Stimulated activated CD8-positive, alpha-beta memory T cell treated with anti-CD3 and anti-CD28 coated beads, Interleukin-7, amount 100 ng/mL, for 1 hour (primary cell): Measurements from ENCODE around the gene ADARB2.
"Not testable (repeated sequence)": the region's sequence is repeated elsewhere in the genome, so short reads cannot be mapped to it uniquely, and the experiment has no call there.

ENCODE experiments used
- DNase-seq, 2 donors: peaks; one replicate each; pipeline ENCODE4 v3.0.0-alpha.2; 2020; ENCODE audit warnings: low read depth in 2 of 2

Gene ADARB2

GRCh38 chr10:1643161-1643907 lies 94.0 kb downstream of the ADARB2 start:
- no peak for DNase-seq

GRCh38 chr10:1642600-1643160 lies 94.6 kb downstream of the ADARB2 start:
- DNase-seq, result no peak

GRCh38 chr10:1641402-1641801 lies 95.9 kb downstream of the ADARB2 start:
- DNase-seq, result no peak

GRCh38 chr10:1638889-1639419 lies 98.4 kb downstream of the ADARB2 start:
- no peak for DNase-seq

GRCh38 chr10:1635340-1635739 lies 102.0 kb downstream of the ADARB2 start:
- no peak for DNase-seq

GRCh38 chr10:1634239-1634638 lies 103.1 kb downstream of the ADARB2 start:
- no peak for DNase-seq

- no peak for DNase-seq
These were observed 103.5 kb downstream of the ADARB2 start for GRCh38 chr10:1633783-1634182.

GRCh38 chr10:1632596-1632995 lies 104.7 kb downstream of the ADARB2 start:
- no peak for DNase-seq

- no peak for DNase-seq
These were observed 105.2 kb downstream of the ADARB2 start for GRCh38 chr10:1632141-1632540.

GRCh38 chr10:1631282-1631681 lies 106.0 kb downstream of the ADARB2 start:
- DNase-seq, result no peak

GRCh38 chr10:1630304-1630703 lies 107.0 kb downstream of the ADARB2 start:
- DNase-seq, result no peak

- DNase-seq, result no peak
These were observed 107.8 kb downstream of the ADARB2 start for GRCh38 chr10:1629326-1630198.

- DNase-seq, result no peak
These were observed 108.6 kb downstream of the ADARB2 start for GRCh38 chr10:1628757-1629156.

- no peak for DNase-seq
These were observed 109.4 kb downstream of the ADARB2 start for GRCh38 chr10:1627945-1628344.

- DNase-seq, result no peak
These were observed 110.5 kb downstream of the ADARB2 start for GRCh38 chr10:1626835-1627234.

- no peak for DNase-seq
These were observed 110.9 kb downstream of the ADARB2 start for GRCh38 chr10:1626410-1626809.

- DNase-seq, result no peak
These were observed 111.6 kb downstream of the ADARB2 start for GRCh38 chr10:1625731-1626130.

- no peak for DNase-seq
These were observed 112.2 kb downstream of the ADARB2 start for GRCh38 chr10:1625079-1625478.

- no peak for DNase-seq
These were observed 113.1 kb downstream of the ADARB2 start for GRCh38 chr10:1624240-1624639.

GRCh38 chr10:1620803-1621202 lies 116.5 kb downstream of the ADARB2 start:
- DNase-seq, result no peak

GRCh38 chr10:1617376-1618317 lies 119.7 kb downstream of the ADARB2 start:
- not testable (repeated sequence) for DNase-seq
